DND-41 (cell line): ENCODE results near the gene TMED1.

Experiments used
- ATAC-seq: fragments of 200-7000 bp; cut with Tn5 transposase; 3 replicates; pipeline ENCODE4 v1.9.1; 2021; ENCODE audit warnings: low read depth; ENCODE audit not compliant: insufficient read depth
- DNase-seq: peaks from one replicate; pipeline ENCODE4 v3.0.0-alpha.2; 2020
- H2AFZ ChIP-seq: 2 replicates; pipeline ENCODE4 v1.6.0; 2012; ENCODE audit warnings: low read depth, low read length
- H3K27ac ChIP-seq: 2 replicates; pipeline ENCODE4 v1.5.1; 2012; ENCODE audit warnings: low read length, inconsistent platforms
- H3K27me3 ChIP-seq: fragments of 200-600 bp; sonication (generic); 2 replicates; pipeline ENCODE4 v1.6.0; 2012; ENCODE audit warnings: low read length, mild to moderate bottlenecking, inconsistent platforms; ENCODE audit not compliant: insufficient read depth, poor library complexity
- H3K36me3 ChIP-seq: 2 replicates; pipeline ENCODE4 v1.5.1; 2012; ENCODE audit warnings: low read length, inconsistent platforms; ENCODE audit not compliant: insufficient read depth
- H3K4me1 ChIP-seq: 2 replicates; pipeline ENCODE4 v1.5.1; 2012; ENCODE audit warnings: mild to moderate bottlenecking, low read length; ENCODE audit not compliant: insufficient read depth
- H3K4me2 ChIP-seq: 2 replicates; pipeline ENCODE4 v1.6.0; 2012; ENCODE audit warnings: mild to moderate bottlenecking, moderate library complexity, low read length, inconsistent platforms; ENCODE audit not compliant: insufficient read depth
- H3K4me3 ChIP-seq, 2 experiments: fragments of 200-600 bp in 1 of 2; shearing (Covaris generic) in 1 of 2; 2 replicates each; pipeline ENCODE4 v1.5.1; 2012 to 2016; ENCODE audit warnings: inconsistent platforms in 2 of 2, low read length in 2 of 2, mild to moderate bottlenecking in 2 of 2, low read depth in 1 of 2, moderate library complexity in 1 of 2
- H3K79me2 ChIP-seq: 2 replicates; pipeline ENCODE4 v1.6.0; 2012; ENCODE audit warnings: low read length, inconsistent platforms; ENCODE audit not compliant: insufficient read depth
- H3K9ac ChIP-seq: 2 replicates; pipeline ENCODE4 v1.6.0; 2012; ENCODE audit warnings: low read depth, mild to moderate bottlenecking, inconsistent platforms, low read length, moderate library complexity
- H3K9me3 ChIP-seq: 2 replicates; pipeline ENCODE4 v1.5.1; 2012; ENCODE audit warnings: low read length, moderate library complexity, mild to moderate bottlenecking, inconsistent platforms; ENCODE audit not compliant: insufficient read depth, severe bottlenecking
- H4K20me1 ChIP-seq: 2 replicates; pipeline ENCODE4 v1.6.0; 2012; ENCODE audit warnings: low read length; ENCODE audit not compliant: insufficient read depth
- EZH2 ChIP-seq: IDR thresholded peaks from 3 replicates; pipeline ENCODE4 v1.6.1; 2012; ENCODE audit warnings: borderline replicate concordance, low read depth, mild to moderate bottlenecking, moderate library complexity, low read length, inconsistent platforms; ENCODE audit not compliant: severe bottlenecking
- TF ChIP-seq, protein P1 (sequence below): IDR thresholded peaks from 2 replicates; pipeline ENCODE4 v1.5.1; 2012; ENCODE audit warnings: borderline replicate concordance, low read length, moderate library complexity, mild to moderate bottlenecking; ENCODE audit not compliant: poor library complexity, severe bottlenecking; ENCODE audit errors: extremely low read depth

TMED1 gene

DNA sequence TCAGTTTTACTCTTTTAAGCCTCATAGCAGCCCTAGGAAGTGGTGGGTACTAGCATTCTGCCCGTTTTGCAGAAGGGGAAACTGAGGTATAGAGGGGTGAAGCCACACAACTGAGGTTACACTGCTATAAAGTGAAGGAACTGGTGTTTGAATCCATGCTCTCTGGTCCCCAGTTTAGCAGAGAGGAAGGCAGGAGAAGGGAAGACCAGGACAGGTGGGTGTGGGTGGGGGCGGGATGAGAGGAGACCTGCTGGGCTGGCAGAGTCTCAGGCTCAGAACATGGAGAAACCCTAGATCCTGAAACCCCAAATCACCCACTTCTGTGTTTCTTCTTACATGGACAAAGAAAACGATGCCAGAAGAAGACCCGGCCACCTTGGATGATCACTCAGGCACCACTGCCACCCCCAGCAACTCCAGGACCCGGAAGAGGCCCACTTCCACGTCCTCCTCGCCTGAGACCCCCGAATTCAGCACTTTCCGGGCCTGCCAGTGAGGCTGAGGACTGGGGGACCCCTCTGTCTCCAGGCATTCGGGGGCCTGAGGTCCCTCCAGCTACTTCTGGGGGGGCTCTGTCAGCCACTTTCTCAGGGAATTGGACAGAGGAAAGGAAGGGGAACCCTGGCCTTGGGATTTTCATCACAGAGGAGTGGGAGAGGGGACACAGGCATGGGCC lies 33.0 kb upstream of the TMED1 start:
- H3K4me3 ChIP-seq: no peak overlapping the region
- no peaks in the 10 kb centered on the region; the same call in 1 of the 2 replicates for H3K36me3 ChIP-seq
- no peak overlapping the region for H3K27ac ChIP-seq
- H3K9ac ChIP-seq: no peak overlapping the region
- H3K27me3 ChIP-seq: no peaks in the 10 kb centered on the region
- DNase-seq: no peak
- no peak for ATAC-seq
- peaks cover 7% of the 10 kb centered on the region; the same call in 1 of the 2 replicates for H4K20me1 ChIP-seq
- no peak overlapping the region for H2AFZ ChIP-seq
- H3K9me3 ChIP-seq: no peaks in the 10 kb centered on the region
- no peak overlapping the region for H3K4me2 ChIP-seq
- H3K79me2 ChIP-seq: peaks cover 23% of the 10 kb centered on the region
- TF ChIP-seq EZH2: no peak
- TF ChIP-seq, protein P1, sequence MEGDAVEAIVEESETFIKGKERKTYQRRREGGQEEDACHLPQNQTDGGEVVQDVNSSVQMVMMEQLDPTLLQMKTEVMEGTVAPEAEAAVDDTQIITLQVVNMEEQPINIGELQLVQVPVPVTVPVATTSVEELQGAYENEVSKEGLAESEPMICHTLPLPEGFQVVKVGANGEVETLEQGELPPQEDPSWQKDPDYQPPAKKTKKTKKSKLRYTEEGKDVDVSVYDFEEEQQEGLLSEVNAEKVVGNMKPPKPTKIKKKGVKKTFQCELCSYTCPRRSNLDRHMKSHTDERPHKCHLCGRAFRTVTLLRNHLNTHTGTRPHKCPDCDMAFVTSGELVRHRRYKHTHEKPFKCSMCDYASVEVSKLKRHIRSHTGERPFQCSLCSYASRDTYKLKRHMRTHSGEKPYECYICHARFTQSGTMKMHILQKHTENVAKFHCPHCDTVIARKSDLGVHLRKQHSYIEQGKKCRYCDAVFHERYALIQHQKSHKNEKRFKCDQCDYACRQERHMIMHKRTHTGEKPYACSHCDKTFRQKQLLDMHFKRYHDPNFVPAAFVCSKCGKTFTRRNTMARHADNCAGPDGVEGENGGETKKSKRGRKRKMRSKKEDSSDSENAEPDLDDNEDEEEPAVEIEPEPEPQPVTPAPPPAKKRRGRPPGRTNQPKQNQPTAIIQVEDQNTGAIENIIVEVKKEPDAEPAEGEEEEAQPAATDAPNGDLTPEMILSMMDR: no peak
- peaks cover 25% of the 10 kb centered on the region for H3K4me1 ChIP-seq

DNA sequence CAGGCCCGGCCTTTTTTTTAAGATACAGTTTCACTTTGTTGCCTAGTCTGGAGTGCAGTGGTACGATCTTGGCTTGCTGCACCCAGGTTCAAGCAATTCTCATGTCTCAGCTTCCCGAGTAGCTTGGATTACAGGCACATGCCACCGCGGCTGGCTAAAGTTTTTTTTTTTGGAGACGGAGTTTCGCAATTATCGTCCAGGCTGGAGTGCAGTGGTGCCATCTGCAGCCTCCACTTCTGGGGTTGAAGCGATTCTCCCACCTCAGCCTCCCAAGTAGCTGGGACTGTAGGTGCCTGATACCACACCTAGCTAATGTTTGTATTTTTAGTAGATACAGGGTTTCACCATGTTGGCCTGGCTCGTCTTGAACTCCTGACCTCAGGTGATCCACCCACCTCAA lies 30.5 kb upstream of the TMED1 start:
- H3K36me3 ChIP-seq: no peaks in the 10 kb centered on the region
- H3K4me3 ChIP-seq: no peak overlapping the region
- H2AFZ ChIP-seq: no peak overlapping the region
- ATAC-seq (no peak), DNase-seq (no peak)
- TF ChIP-seq, protein P1: no peak
- no peak for TF ChIP-seq EZH2
- no peaks in the 10 kb centered on the region for H3K9me3 ChIP-seq
- no peaks in the 10 kb centered on the region for H3K79me2 ChIP-seq
- no peak overlapping the region for H3K27ac ChIP-seq
- H3K27me3 ChIP-seq: no peaks in the 10 kb centered on the region
- peaks cover 15% of the 10 kb centered on the region for H3K4me1 ChIP-seq
- no peaks in the 10 kb centered on the region for H4K20me1 ChIP-seq
- no peak overlapping the region for H3K9ac ChIP-seq
- no peak overlapping the region for H3K4me2 ChIP-seq

DNA sequence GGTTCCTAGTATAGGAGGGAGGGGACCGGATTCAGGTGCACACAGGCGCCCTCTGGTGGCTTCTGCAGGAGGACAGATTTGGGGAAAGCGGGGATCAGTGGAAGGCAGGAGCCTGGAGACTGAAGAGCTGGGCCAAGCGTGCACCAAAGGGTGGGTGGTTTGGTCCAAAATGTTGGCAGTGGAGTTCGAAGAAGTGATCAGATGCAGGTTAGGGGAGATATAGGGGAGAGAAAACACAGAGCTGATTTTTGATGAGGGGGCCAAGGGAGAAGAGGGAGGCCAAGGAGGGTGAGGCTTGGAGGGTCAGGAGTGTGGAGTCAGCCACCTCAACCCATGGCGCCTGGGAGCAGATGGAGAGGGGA lies 28.5 kb upstream of the TMED1 start:
- peak overlapping the region; percentile 87 for H2AFZ ChIP-seq
- peak; percentile 99 for ATAC-seq
- H3K4me2 ChIP-seq: peak overlapping the region; percentile 52

More for the DNA sequence above, 28.5 kb upstream of the TMED1 start:
- Histone ChIP-seq H3K9ac (peak overlapping the region; percentile 18), H4K20me1 (no peaks in the 10 kb centered on the region), H3K9me3 (no peaks in the 10 kb centered on the region), H3K27me3 (no peaks in the 10 kb centered on the region), H3K4me3 (no peak overlapping the region; a peak in 1 of 4 replicates), H3K79me2 (no peaks in the 10 kb centered on the region), H3K27ac (peak overlapping the region; percentile 12; the same call in 1 of the 2 replicates), H3K36me3 (no peaks in the 10 kb centered on the region), H3K4me1 (peaks cover 10% of the 10 kb centered on the region)
- no peak for TF ChIP-seq EZH2
- TF ChIP-seq, protein P1: peak; percentile 94
- DNase-seq: peak; percentile 88
